HepG2 (cell line): ENCODE measurements around the gene C2orf15. TPM values are rescaled to one million over a fixed set of nuclear protein-coding genes. Genes with fewer than 3 reads are reported as not detected.

ENCODE experiments used
- E2F5 ChIP-seq: sonication (generic); formaldehyde crosslinking; conservative IDR thresholded peaks from 2 replicates; pipeline ENCODE4 v1.4.0; 2020; ENCODE audit warnings: missing genetic modification reagents
- IKZF4 ChIP-seq: sonication (generic); formaldehyde crosslinking; IDR thresholded peaks from 2 replicates; pipeline ENCODE4 v1.5.1; 2020; ENCODE audit warnings: borderline replicate concordance, mild to moderate bottlenecking, low read depth, missing genetic modification reagents; ENCODE audit errors: not compliant biosample characterization
- NCOA5 ChIP-seq: sonication (generic); formaldehyde crosslinking; IDR thresholded peaks from 2 replicates; pipeline ENCODE4 v1.4.0; 2020; ENCODE audit warnings: missing genetic modification reagents
- NR2F1 ChIP-seq, 2 experiments: fragments of 450-650 bp in 1 of 2; formaldehyde crosslinking in 1 of 2; IDR thresholded peaks; 2 replicates each; pipeline versions ENCODE4 v1.5.0 to v1.6.1; 2016 to 2020; ENCODE audit warnings: mild to moderate bottlenecking in 1 of 2, missing compliant biosample characterization in 1 of 2, missing genetic modification reagents in 1 of 2, moderate library complexity in 1 of 2
- PAF1 ChIP-seq: IDR thresholded peaks from 2 replicates; pipeline ENCODE4 v1.6.1; 2016; ENCODE audit warnings: missing genetic modification reagents, missing compliant biosample characterization
- RXRA ChIP-seq: sonication (generic); formaldehyde crosslinking; IDR thresholded peaks from 2 replicates; pipeline ENCODE4 v1.5.1; 2020; ENCODE audit warnings: missing genetic modification reagents
- SMYD3 ChIP-seq: sonication (generic); formaldehyde crosslinking; IDR thresholded peaks from 2 replicates; pipeline ENCODE4 v1.8.1; 2023; ENCODE audit warnings: mild to moderate bottlenecking, missing genetic modification reagents
- TCF7 ChIP-seq: sonication (generic); IDR thresholded peaks from 2 replicates; pipeline ENCODE4 v1.6.1; 2016; ENCODE audit warnings: antibody characterized with exemption, low read depth
- ZC3H13 ChIP-seq: sonication (generic); formaldehyde crosslinking; IDR thresholded peaks from 2 replicates; pipeline ENCODE4 v1.8.1; 2023; ENCODE audit warnings: mild to moderate bottlenecking, missing genetic modification reagents, moderate library complexity
- ZHX1 ChIP-seq: sonication (generic); formaldehyde crosslinking; IDR thresholded peaks from 2 replicates; pipeline ENCODE4 v1.8.1; 2022; ENCODE audit warnings: low read depth, mild to moderate bottlenecking, missing genetic modification reagents
- ZNF121 ChIP-seq: sonication (generic); formaldehyde crosslinking; IDR thresholded peaks from 2 replicates; pipeline ENCODE4 v1.5.0; 2020; ENCODE audit warnings: mild to moderate bottlenecking, missing genetic modification reagents
- ZNF138 ChIP-seq: sonication (generic); formaldehyde crosslinking; IDR thresholded peaks from 2 replicates; pipeline ENCODE4 v1.5.0; 2020; ENCODE audit warnings: mild to moderate bottlenecking, low read depth, missing genetic modification reagents
- ZNF556 ChIP-seq: sonication (generic); formaldehyde crosslinking; IDR thresholded peaks from 2 replicates; pipeline ENCODE4 v1.4.0; 2020; ENCODE audit warnings: mild to moderate bottlenecking, missing genetic modification reagents, borderline replicate concordance
- ZNF605 ChIP-seq: sonication (generic); formaldehyde crosslinking; IDR thresholded peaks from 2 replicates; pipeline ENCODE4 v1.8.0; 2022; ENCODE audit warnings: mild to moderate bottlenecking, missing genetic modification reagents
- ZNF782 ChIP-seq: sonication (generic); formaldehyde crosslinking; IDR thresholded peaks from 2 replicates; pipeline ENCODE4 v1.4.0; 2020; ENCODE audit warnings: missing genetic modification reagents, mild to moderate bottlenecking, borderline replicate concordance
- polyA plus RNA-seq, 8 experiments: library from polyadenylated mRNA; depleted of rRNA in 3 of 8; stranded (reverse) in 7 of 8; unstranded in 1 of 8; fragments of >200 nt; fragmentation: Illumina TruSeq in 4 of 8; extraction: Trizol in 4 of 8; gene quantifications; 2 replicates each; pipeline versions ENCODE4 v1.2.1 to v1.2.3, GENCODE V29; 2011 to 2016; ENCODE audit warnings: low read depth in 4 of 8, missing spikeins in 1 of 8, mixed read lengths in 1 of 8; ENCODE audit not compliant: insufficient read depth in 1 of 8
- total RNA-seq, 5 experiments: library from RNA; depleted of rRNA; stranded (reverse); fragments of >200 nt; fragmentation: Illumina TruSeq; extraction: Trizol; gene quantifications; 2 replicates each; pipeline ENCODE4 v1.2.3, GENCODE V29; 2016; ENCODE audit warnings: low read depth in 1 of 5
- TF ChIP-seq, protein P1 (sequence below): IDR thresholded peaks from 2 replicates; pipeline ENCODE4 v1.6.1; 2012; ENCODE audit warnings: low read depth, low read length, improper control_type of control experiment
- TF ChIP-seq, protein P2 (sequence below): sonication (generic); formaldehyde crosslinking; conservative IDR thresholded peaks from 2 replicates; pipeline ENCODE4 v1.5.0; 2020; ENCODE audit warnings: missing genetic modification reagents
- TF ChIP-seq, protein P3 (sequence below): sonication (generic); formaldehyde crosslinking; IDR thresholded peaks from 2 replicates; pipeline ENCODE4 v1.4.0; 2020; ENCODE audit warnings: missing genetic modification reagents

The C2orf15 gene
- total and polyA plus RNA-seq, 2 of the 13 experiments (the other 11 are each of a cell fraction or from before 2014, with no cell fraction given) = 5.5 to 8.3 TPM

DNA sequence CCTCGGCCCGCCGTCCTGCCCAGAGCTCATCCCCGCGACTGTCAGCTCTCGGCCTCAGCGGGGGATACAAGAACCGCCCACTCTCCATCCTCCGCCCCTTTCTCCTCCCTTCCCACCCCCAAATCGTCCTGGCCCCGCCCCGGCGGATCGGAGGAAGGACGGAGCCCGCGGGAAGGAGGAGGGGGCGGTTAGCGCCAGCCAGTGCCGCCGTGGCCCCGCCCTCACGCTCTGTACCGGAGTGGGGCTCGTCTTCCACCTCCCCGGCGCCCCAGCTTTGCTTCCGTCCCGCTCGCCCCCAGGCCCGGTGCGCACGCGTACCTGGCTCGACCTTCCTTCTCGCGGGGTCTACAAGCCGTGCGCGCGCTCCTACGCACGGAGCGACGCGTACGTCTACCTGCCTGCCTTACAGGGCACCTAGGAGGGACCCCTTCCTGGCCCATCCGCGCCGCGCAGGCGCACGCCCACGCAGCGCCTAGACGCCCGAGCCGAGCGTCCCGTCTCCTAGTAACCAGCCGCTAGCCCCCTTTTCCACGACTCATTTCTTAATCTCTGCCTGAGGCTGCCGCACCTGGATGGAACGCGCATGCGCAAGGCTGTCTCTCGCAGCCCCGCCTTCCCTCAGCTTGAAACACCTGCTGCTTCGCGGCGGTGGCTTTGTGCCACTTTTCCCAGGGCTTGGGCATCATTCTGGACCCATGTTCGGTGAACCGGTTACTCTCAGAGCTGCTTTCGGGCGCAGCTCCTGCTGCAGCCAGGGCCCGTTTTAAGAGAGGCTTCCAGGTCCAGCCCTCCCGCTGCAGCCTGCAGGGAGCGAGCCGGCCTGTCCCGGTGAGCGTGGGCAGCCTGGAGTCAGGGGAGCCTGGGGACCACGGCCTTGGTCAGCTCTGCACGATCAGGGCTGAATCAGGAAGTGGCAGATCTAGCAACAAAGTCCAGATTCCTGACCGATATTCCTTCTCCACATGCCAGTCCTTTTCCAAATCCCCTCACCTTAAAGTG is at the start of gene C2orf15 (continued):
- TF ChIP-seq, protein P1, sequence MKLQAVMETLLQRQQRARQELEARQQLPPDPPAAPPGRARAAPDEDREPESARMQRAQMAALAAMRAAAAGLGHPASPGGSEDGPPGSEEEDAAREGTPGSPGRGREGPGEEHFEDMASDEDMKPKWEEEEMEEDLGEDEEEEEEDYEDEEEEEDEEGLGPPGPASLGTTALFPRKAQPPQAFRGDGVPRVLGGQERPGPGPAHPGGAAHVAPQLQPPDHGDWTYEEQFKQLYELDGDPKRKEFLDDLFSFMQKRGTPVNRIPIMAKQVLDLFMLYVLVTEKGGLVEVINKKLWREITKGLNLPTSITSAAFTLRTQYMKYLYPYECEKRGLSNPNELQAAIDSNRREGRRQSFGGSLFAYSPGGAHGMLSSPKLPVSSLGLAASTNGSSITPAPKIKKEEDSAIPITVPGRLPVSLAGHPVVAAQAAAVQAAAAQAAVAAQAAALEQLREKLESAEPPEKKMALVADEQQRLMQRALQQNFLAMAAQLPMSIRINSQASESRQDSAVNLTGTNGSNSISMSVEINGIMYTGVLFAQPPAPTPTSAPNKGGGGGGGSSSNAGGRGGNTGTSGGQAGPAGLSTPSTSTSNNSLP = no peak
- TF ChIP-seq PAF1 (CRISPR knock-in tag) = no peak
- peak; percentile 95 for TF ChIP-seq ZC3H13
- 0 out of 2 replicates have a peak, but pooled peaks have one; percentile 71 for TF ChIP-seq SMYD3 (CRISPR knock-in tag)
- peak; percentile 78 for TF ChIP-seq ZHX1 (CRISPR knock-in tag)
- peak; percentile 72; the same call in 1 of the 2 replicates for TF ChIP-seq ZNF138 (CRISPR knock-in tag)
- TF ChIP-seq NCOA5 = no peak
- 0 out of 2 replicates have a peak, but pooled peaks have one; percentile 13 for TF ChIP-seq E2F5 (CRISPR knock-in tag)
- TF ChIP-seq RXRA = peak; percentile 61
- TF ChIP-seq, protein P2, sequence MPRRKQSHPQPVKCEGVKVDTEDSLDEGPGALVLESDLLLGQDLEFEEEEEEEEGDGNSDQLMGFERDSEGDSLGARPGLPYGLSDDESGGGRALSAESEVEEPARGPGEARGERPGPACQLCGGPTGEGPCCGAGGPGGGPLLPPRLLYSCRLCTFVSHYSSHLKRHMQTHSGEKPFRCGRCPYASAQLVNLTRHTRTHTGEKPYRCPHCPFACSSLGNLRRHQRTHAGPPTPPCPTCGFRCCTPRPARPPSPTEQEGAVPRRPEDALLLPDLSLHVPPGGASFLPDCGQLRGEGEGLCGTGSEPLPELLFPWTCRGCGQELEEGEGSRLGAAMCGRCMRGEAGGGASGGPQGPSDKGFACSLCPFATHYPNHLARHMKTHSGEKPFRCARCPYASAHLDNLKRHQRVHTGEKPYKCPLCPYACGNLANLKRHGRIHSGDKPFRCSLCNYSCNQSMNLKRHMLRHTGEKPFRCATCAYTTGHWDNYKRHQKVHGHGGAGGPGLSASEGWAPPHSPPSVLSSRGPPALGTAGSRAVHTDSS = no peak
- 0 out of 4 replicates have a peak, but pooled peaks of 1 of the 2 experiments have one; percentile 13 for TF ChIP-seq NR2F1 (CRISPR knock-in tag; IDR thresholded peaks at IDR 0.05)
- TF ChIP-seq ZNF605 (CRISPR knock-in tag) = peak; percentile 71; the same call in 1 of the 2 replicates
- TF ChIP-seq TCF7 = no peak
- TF ChIP-seq ZNF556 (CRISPR knock-in tag) = no peak; the same call in 1 of the 2 replicates
- TF ChIP-seq ZNF121 (CRISPR knock-in tag) = peak; percentile 74
- TF ChIP-seq ZNF782 (CRISPR knock-in tag) = peak; percentile 69
- TF ChIP-seq, protein P3, sequence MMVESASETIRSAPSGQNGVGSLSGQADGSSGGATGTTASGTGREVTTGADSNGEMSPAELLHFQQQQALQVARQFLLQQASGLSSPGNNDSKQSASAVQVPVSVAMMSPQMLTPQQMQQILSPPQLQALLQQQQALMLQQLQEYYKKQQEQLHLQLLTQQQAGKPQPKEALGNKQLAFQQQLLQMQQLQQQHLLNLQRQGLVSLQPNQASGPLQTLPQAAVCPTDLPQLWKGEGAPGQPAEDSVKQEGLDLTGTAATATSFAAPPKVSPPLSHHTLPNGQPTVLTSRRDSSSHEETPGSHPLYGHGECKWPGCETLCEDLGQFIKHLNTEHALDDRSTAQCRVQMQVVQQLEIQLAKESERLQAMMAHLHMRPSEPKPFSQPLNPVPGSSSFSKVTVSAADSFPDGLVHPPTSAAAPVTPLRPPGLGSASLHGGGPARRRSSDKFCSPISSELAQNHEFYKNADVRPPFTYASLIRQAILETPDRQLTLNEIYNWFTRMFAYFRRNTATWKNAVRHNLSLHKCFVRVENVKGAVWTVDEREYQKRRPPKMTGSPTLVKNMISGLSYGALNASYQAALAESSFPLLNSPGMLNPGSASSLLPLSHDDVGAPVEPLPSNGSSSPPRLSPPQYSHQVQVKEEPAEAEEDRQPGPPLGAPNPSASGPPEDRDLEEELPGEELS (CRISPR knock-in tag) = peak; percentile 63
- TF ChIP-seq IKZF4 (CRISPR knock-in tag) = peak; percentile 27
